ENCODE data around the gene TNFRSF18.

DNA sequence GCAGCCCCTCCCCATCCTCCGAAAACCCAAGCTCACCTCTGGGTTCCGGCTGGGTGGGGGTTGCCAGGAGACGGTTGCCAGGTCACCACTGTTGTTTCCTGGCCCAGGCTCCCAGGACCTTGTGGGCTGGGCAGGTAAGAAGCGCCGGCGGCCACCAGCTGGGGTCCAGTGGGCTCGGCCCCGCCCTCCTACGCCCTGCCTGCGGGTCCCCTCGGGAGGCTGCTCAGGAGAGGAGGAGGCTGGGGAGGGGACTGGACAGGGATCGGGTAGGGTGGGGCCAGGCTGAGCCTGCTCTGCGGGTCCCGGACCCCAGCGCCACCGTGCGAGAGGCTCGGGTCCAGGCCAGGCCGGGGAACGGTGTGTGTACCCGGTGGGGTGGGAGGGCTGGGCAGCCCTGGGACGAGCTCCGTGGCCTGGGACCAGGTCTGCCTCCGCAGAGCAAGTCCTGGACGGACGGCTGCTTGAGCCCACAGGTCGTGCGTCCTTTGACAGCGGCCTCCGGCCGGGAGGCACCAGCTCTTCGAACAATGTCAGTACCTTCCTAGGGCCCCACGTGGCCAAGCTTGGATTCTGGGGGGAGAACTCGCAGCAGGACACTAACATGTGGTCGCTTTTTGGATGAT lies 32.5 kb downstream of the TNFRSF18 start, which contains the start of gene TTLL10:
- TF ChIP-seq, protein P1, sequence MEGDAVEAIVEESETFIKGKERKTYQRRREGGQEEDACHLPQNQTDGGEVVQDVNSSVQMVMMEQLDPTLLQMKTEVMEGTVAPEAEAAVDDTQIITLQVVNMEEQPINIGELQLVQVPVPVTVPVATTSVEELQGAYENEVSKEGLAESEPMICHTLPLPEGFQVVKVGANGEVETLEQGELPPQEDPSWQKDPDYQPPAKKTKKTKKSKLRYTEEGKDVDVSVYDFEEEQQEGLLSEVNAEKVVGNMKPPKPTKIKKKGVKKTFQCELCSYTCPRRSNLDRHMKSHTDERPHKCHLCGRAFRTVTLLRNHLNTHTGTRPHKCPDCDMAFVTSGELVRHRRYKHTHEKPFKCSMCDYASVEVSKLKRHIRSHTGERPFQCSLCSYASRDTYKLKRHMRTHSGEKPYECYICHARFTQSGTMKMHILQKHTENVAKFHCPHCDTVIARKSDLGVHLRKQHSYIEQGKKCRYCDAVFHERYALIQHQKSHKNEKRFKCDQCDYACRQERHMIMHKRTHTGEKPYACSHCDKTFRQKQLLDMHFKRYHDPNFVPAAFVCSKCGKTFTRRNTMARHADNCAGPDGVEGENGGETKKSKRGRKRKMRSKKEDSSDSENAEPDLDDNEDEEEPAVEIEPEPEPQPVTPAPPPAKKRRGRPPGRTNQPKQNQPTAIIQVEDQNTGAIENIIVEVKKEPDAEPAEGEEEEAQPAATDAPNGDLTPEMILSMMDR (IDR thresholded peaks at IDR 0.05): no peak
- no peak for TF ChIP-seq POLR2A (IDR thresholded peaks at IDR 0.05)

Measured in right lobe of liver (tissue), 4 donors.